A673 (cell line): ENCODE measurements around the gene CALR3. TPM values are rescaled to one million over a fixed set of nuclear protein-coding genes. Genes with fewer than 3 reads are reported as not detected.

Experiments
- BruUV-seq: library from RNA; stranded (reverse); fragments of 400-500 nt; replicated peaks from 2 replicates; lab custom pipeline; 2021; lab: Mats Ljungman, UMichigan
- CTCF ChIA-PET: fragments of 300-600 bp; sonication (Branson Sonifier 250); formaldehyde crosslinking; loops from one replicate; lab custom pipeline; 2022; ENCODE audit warnings: antibody characterized with exemption; lab: Charles Lee
- POLR2A ChIA-PET: fragments of 300-600 bp; sonication (Branson Sonifier 250); formaldehyde crosslinking; loops from one replicate; lab custom pipeline; 2022; ENCODE audit warnings: antibody characterized with exemption; ENCODE audit not compliant: low non-redundant PET; lab: Charles Lee
- DNase-seq: peaks from one replicate; pipeline ENCODE4 v3.0.0-alpha.2; 2015; ENCODE audit warnings: low spot score
- H3K27ac ChIP-seq: fragments of 200-600 bp; sonication (generic); 2 replicates; pipeline ENCODE4 v1.5.1; 2016; ENCODE audit warnings: mixed run types, low read depth, mild to moderate bottlenecking, mixed read lengths, antibody characterized with exemption, low read length; ENCODE audit not compliant: poor library complexity, severe bottlenecking
- H3K27me3 ChIP-seq: fragments of 200-600 bp; sonication (generic); replicated peaks from 2 replicates; pipeline ENCODE4 v1.6.1; 2017; ENCODE audit warnings: mixed run types, low read depth, mild to moderate bottlenecking, mixed read lengths, antibody characterized with exemption, low read length; ENCODE audit not compliant: insufficient read depth, poor library complexity
- H3K36me3 ChIP-seq: fragments of 200-600 bp; sonication (generic); 2 replicates; pipeline ENCODE4 v1.6.1; 2016; ENCODE audit warnings: mixed run types, mild to moderate bottlenecking, mixed read lengths, antibody characterized with exemption, low read length; ENCODE audit not compliant: insufficient read depth, poor library complexity, severe bottlenecking
- H3K4me1 ChIP-seq: fragments of 200-600 bp; sonication (generic); 2 replicates; pipeline ENCODE4 v1.6.1; 2017; ENCODE audit warnings: mixed run types, mild to moderate bottlenecking, mixed read lengths, antibody characterized with exemption, low read length; ENCODE audit not compliant: insufficient read depth, poor library complexity, severe bottlenecking
- H3K4me3 ChIP-seq: fragments of 200-600 bp; sonication (generic); 2 replicates; pipeline ENCODE4 v1.5.1; 2016; ENCODE audit warnings: low read depth, mixed run types, mild to moderate bottlenecking, mixed read lengths, low read length; ENCODE audit not compliant: poor library complexity, severe bottlenecking
- H3K9me3 ChIP-seq: fragments of 200-600 bp; sonication (generic); 2 replicates; pipeline ENCODE4 v1.6.1; 2016; ENCODE audit warnings: mixed run types, low read depth, mild to moderate bottlenecking, mixed read lengths, antibody characterized with exemption, low read length; ENCODE audit not compliant: poor library complexity, severe bottlenecking
- CTCF ChIP-seq: fragments of 300-800, 200-600 bp; sonication (generic); conservative IDR thresholded peaks from 2 replicates; pipeline ENCODE4 v1.5.1; 2017; ENCODE audit warnings: low read depth, mild to moderate bottlenecking, antibody characterized with exemption, low read length, moderate library complexity, mixed read lengths
- EZH2 ChIP-seq: fragments of 200-600 bp; sonication (generic); IDR thresholded peaks from 2 replicates; pipeline ENCODE4 v1.6.1; 2017; ENCODE audit warnings: borderline replicate concordance, low read depth, mild to moderate bottlenecking, mixed read lengths, antibody characterized with exemption, low read length; ENCODE audit not compliant: poor library complexity, severe bottlenecking
- intact Hi-C: fragments of 100-400 bp; cut with micrococcal nuclease; formaldehyde crosslinking; loops from one replicate; pipeline ENCODE4 v1.10.0; 2022; ENCODE audit not compliant: unreplicated experiment
- total RNA-seq: library from RNA; stranded (reverse); gene quantifications from 2 replicates; pipeline ENCODE4 v1.2.3, GENCODE V29; 2021

CALR3 gene
- total RNA-seq, 1 experiment from 2014 or later, result not detected

GRCh38 chr19:16520074-16520973, 24.4 kb upstream of the CALR3 start:
- no TSS peak for BruUV-seq
- ChIA-PET POLR2A (no interaction called here), CTCF (no interaction called here)
- Histone ChIP-seq H3K27ac (no peak overlapping the region), H3K36me3 (peaks cover 81% of the 10 kb centered on the region), H3K4me1 (no peaks in the 10 kb centered on the region), H3K27me3 (no peaks in the 10 kb centered on the region), H3K9me3 (no peaks in the 10 kb centered on the region), H3K4me3 (no peak overlapping the region)
- no peak for DNase-seq
- TF ChIP-seq CTCF (no peak), EZH2 (no peak)
- intact Hi-C loops, result no loop called here

- Histone ChIP-seq H3K9me3 (no peaks in the 10 kb centered on the region), H3K27me3 (no peaks in the 10 kb centered on the region), H3K27ac (no peak overlapping the region), H3K4me1 (no peaks in the 10 kb centered on the region), H3K4me3 (no peak overlapping the region), H3K36me3 (peaks cover 73% of the 10 kb centered on the region)
- ChIA-PET CTCF (no interaction called here), POLR2A (no interaction called here)
- BruUV-seq, result no TSS peak
- no peak for TF ChIP-seq EZH2
- no peak for TF ChIP-seq CTCF
- intact Hi-C loops, result no loop called here
- no peak for DNase-seq
These were observed 23.3 kb upstream of the CALR3 start for GRCh38 chr19:16519230-16519687.

- POLR2A ChIA-PET, result no interaction called here
- BruUV-seq, result no TSS peak
These were observed 22.7 kb upstream of the CALR3 start for GRCh38 chr19:16518483-16519229.

More at GRCh38 chr19:16518483-16519229, 22.7 kb upstream of the CALR3 start:
- Histone ChIP-seq H3K27ac (no peak overlapping the region), H3K9me3 (no peaks in the 10 kb centered on the region), H3K27me3 (no peaks in the 10 kb centered on the region), H3K36me3 (peaks cover 66% of the 10 kb centered on the region), H3K4me1 (no peaks in the 10 kb centered on the region), H3K4me3 (no peak overlapping the region)
- CTCF ChIA-PET, result no interaction called here
- intact Hi-C loops, result no loop called here
- DNase-seq, result no peak
- TF ChIP-seq CTCF, result peak; percentile 28; the same call in 1 of the 2 replicates
- no peak for TF ChIP-seq EZH2
